NCI-H1417 (cell line): Measurements from ENCODE around the gene STS.
A peak's percentile ranks its signal among the peaks of the same experiment; 100 is the strongest.

ENCODE experiments used
- DNase-seq, 3 experiments: peaks; one replicate each; lab custom pipeline; 2025; lab: John Stamatoyannopoulos, UW

STS gene

GRCh38 chrX:7179446-7179845 lies 31.9 kb downstream of the STS start:
- no peak for DNase-seq

- no peak for DNase-seq
Observed at GRCh38 chrX:7184816-7185215, 37.3 kb downstream of the STS start.

GRCh38 chrX:7188672-7189071 lies 41.2 kb downstream of the STS start:
- DNase-seq = no peak

- peak in 2 of 3 experiments; percentile 21 to 67 for DNase-seq
Observed at GRCh38 chrX:7190157-7190556, 42.6 kb downstream of the STS start.

- DNase-seq = no peak
Observed at GRCh38 chrX:7191681-7192110, 44.2 kb downstream of the STS start.

GRCh38 chrX:7192871-7193270 lies 45.4 kb downstream of the STS start:
- no peak for DNase-seq

GRCh38 chrX:7194606-7195005 lies 47.1 kb downstream of the STS start:
- no peak for DNase-seq
